H9 (cell line): ENCODE measurements around the gene SHANK1. TPM values are rescaled to one million over a fixed set of nuclear protein-coding genes. Genes with fewer than 3 reads are reported as not detected.

Source experiments
- DNase-seq: peaks from one replicate; pipeline ENCODE4 v3.0.0-alpha.2; 2017
- H2AFZ ChIP-seq: one replicate; pipeline ENCODE4 v1.6.1; 2013; ENCODE audit warnings: mild to moderate bottlenecking, low read length, control low read depth, moderate library complexity
- H2AK5ac ChIP-seq: 2 replicates; pipeline ENCODE4 v1.6.1; 2013; ENCODE audit warnings: low read length, control low read depth, mixed read lengths; ENCODE audit not compliant: insufficient read length
- H2BK120ac ChIP-seq: one replicate; pipeline ENCODE4 v1.6.1; 2013; ENCODE audit warnings: low read depth, mild to moderate bottlenecking, low read length, control low read depth, inconsistent platforms; ENCODE audit not compliant: poor library complexity, severe bottlenecking
- H2BK12ac ChIP-seq: 2 replicates; pipeline ENCODE4 v1.6.1; 2013; ENCODE audit warnings: low read length, control low read depth, mixed read lengths, low read depth; ENCODE audit not compliant: insufficient read length
- H2BK15ac ChIP-seq: 2 replicates; pipeline ENCODE4 v1.6.1; 2013; ENCODE audit warnings: low read depth, low read length, control low read depth
- H2BK20ac ChIP-seq: one replicate; pipeline ENCODE4 v1.6.1; 2013; ENCODE audit warnings: low read depth, mild to moderate bottlenecking, low read length, control low read depth, inconsistent platforms; ENCODE audit not compliant: poor library complexity, severe bottlenecking
- H2BK5ac ChIP-seq: 2 replicates; pipeline ENCODE4 v1.6.1; 2013; ENCODE audit warnings: low read length, control low read depth, mixed read lengths; ENCODE audit not compliant: insufficient read length
- H3K14ac ChIP-seq: 2 replicates; pipeline ENCODE4 v1.6.1; 2013; ENCODE audit warnings: low read length, control low read depth; ENCODE audit not compliant: insufficient read depth
- H3K18ac ChIP-seq: 2 replicates; pipeline ENCODE4 v1.6.1; 2013; ENCODE audit warnings: low read depth, mild to moderate bottlenecking, mixed read lengths, low read length, control low read depth; ENCODE audit not compliant: insufficient read length
- H3K23ac ChIP-seq: 2 replicates; pipeline ENCODE4 v1.6.1; 2013; ENCODE audit warnings: low read length, control low read depth, mixed read lengths, low read depth; ENCODE audit not compliant: insufficient read length
- H3K23me2 ChIP-seq: 2 replicates; pipeline ENCODE4 v1.6.1; 2013; ENCODE audit warnings: low read depth, mild to moderate bottlenecking, mixed read lengths, low read length, control low read depth; ENCODE audit not compliant: insufficient read length, poor library complexity, severe bottlenecking
- H3K27ac ChIP-seq: 2 replicates; pipeline ENCODE4 v1.5.1; 2013; ENCODE audit warnings: low read length, control low read depth, mixed read lengths, low read depth; ENCODE audit not compliant: insufficient read length
- H3K27me3 ChIP-seq: 2 replicates; pipeline ENCODE4 v1.6.1; 2013; ENCODE audit warnings: low read length, control low read depth, inconsistent platforms; ENCODE audit not compliant: insufficient read depth
- H3K4ac ChIP-seq: 2 replicates; pipeline ENCODE4 v1.6.1; 2013; ENCODE audit warnings: low read depth, mild to moderate bottlenecking, control low read depth, inconsistent platforms, low read length, moderate library complexity
- H3K4me1 ChIP-seq: 2 replicates; pipeline ENCODE4 v1.6.1; 2013; ENCODE audit warnings: low read length, control low read depth, inconsistent platforms; ENCODE audit not compliant: insufficient read depth
- H3K4me2 ChIP-seq: 2 replicates; pipeline ENCODE4 v1.6.1; 2013; ENCODE audit warnings: low read length, control low read depth, mixed read lengths; ENCODE audit not compliant: insufficient read length, insufficient read depth
- H3K56ac ChIP-seq: 2 replicates; pipeline ENCODE4 v1.6.1; 2013; ENCODE audit warnings: low read depth, mild to moderate bottlenecking, mixed read lengths, low read length, control low read depth; ENCODE audit not compliant: insufficient read length
- H3K79me1 ChIP-seq: 2 replicates; pipeline ENCODE4 v1.6.1; 2013; ENCODE audit warnings: low read depth, mild to moderate bottlenecking, moderate library complexity, low read length, control low read depth, inconsistent platforms; ENCODE audit not compliant: insufficient read depth, poor library complexity, severe bottlenecking
- H3K79me2 ChIP-seq: 2 replicates; pipeline ENCODE4 v1.6.1; 2013; ENCODE audit warnings: low read length, control low read depth, inconsistent platforms; ENCODE audit not compliant: insufficient read depth
- H3K9ac ChIP-seq: 2 replicates; pipeline ENCODE4 v1.6.1; 2013; ENCODE audit warnings: low read length, control low read depth, mixed read lengths; ENCODE audit not compliant: insufficient read length; ENCODE audit errors: extremely low read depth
- H3K9me3 ChIP-seq: one replicate; pipeline ENCODE4 v1.6.1; 2013; ENCODE audit warnings: low read depth, low read length, inconsistent platforms; ENCODE audit not compliant: control insufficient read depth
- H3T11ph ChIP-seq: one replicate; pipeline ENCODE4 v1.6.1; 2013; ENCODE audit warnings: mild to moderate bottlenecking, low read length, control low read depth, inconsistent platforms
- H4K20me1 ChIP-seq: one replicate; pipeline ENCODE4 v1.6.1; 2013; ENCODE audit not compliant: control insufficient read depth, insufficient read length, insufficient read depth
- H4K5ac ChIP-seq: 2 replicates; pipeline ENCODE4 v1.6.1; 2013; ENCODE audit warnings: low read depth, mild to moderate bottlenecking, mixed read lengths, low read length, control low read depth; ENCODE audit not compliant: insufficient read length
- H4K8ac ChIP-seq: replicated peaks from 2 replicates; pipeline ENCODE4 v1.6.1; 2013; ENCODE audit warnings: low read length, control low read depth, mixed read lengths, low read depth; ENCODE audit not compliant: insufficient read length
- H4K91ac ChIP-seq: 2 replicates; pipeline ENCODE4 v1.6.1; 2013; ENCODE audit warnings: low read depth, mild to moderate bottlenecking, moderate library complexity, mixed read lengths, low read length, control low read depth; ENCODE audit not compliant: insufficient read length
- H3K27ac Mint-ChIP-seq, 3 experiments: 2 replicates in 2 of 3; 3 replicates in 1 of 3; pipeline ENCODE4 v1.8.0; 2020 to 2021; ENCODE audit warnings: mixed read lengths in 3 of 3, mild to moderate bottlenecking in 1 of 3, moderate library complexity in 1 of 3
- H3K27me3 Mint-ChIP-seq: 2 replicates; pipeline ENCODE4 v1.8.0; 2021; ENCODE audit warnings: low read depth, mild to moderate bottlenecking, moderate library complexity, mixed read lengths
- H3K36me3 Mint-ChIP-seq, 3 experiments: 2 replicates in 2 of 3; 3 replicates in 1 of 3; pipeline ENCODE4 v1.8.0; 2020 to 2021; ENCODE audit warnings: low read depth in 3 of 3, mixed read lengths in 3 of 3; ENCODE audit not compliant: insufficient read depth in 1 of 3
- H3K4me1 Mint-ChIP-seq, 2 experiments: 2 replicates each; pipeline ENCODE4 v1.8.0; 2020; ENCODE audit warnings: mixed read lengths in 2 of 2
- H3K4me3 Mint-ChIP-seq, 2 experiments: 2 replicates in 1 of 2; 3 replicates in 1 of 2; pipeline ENCODE4 v1.8.0; 2020 to 2021; ENCODE audit warnings: mild to moderate bottlenecking in 2 of 2, mixed read lengths in 2 of 2, moderate library complexity in 1 of 2
- H3K9me3 Mint-ChIP-seq, 2 experiments: 2 replicates in 1 of 2; 3 replicates in 1 of 2; pipeline ENCODE4 v1.8.0; 2020; ENCODE audit warnings: mild to moderate bottlenecking in 2 of 2, mixed read lengths in 2 of 2, moderate library complexity in 1 of 2
- WGBS: extraction: QIAGEN DNeasy Blood & Tissue Kit; methylation state at CpG from one replicate; pipeline ENCODE4 v1.1.7; 2013; ENCODE audit warnings: missing lambda C conversion rate, low lambda C conversion rate, mixed read lengths; ENCODE audit not compliant: insufficient read length; ENCODE audit errors: extremely low coverage; 5-methylcytosine and 5-hydroxymethylcytosine counted together
- total RNA-seq: library from RNA; stranded (reverse); gene quantifications from 2 replicates; pipeline ENCODE4 v1.2.1, GENCODE V29; 2021
- TF ChIP-seq, protein P1 (sequence below): fragments of 200-600 bp; sonication (generic); conservative IDR thresholded peaks from 3 replicates; pipeline ENCODE4 v1.8.0; 2021; ENCODE audit warnings: antibody characterized with exemption, mild to moderate bottlenecking

Gene SHANK1
- total RNA-seq, 1 experiment from 2014 or later = 1.7 TPM

DNA sequence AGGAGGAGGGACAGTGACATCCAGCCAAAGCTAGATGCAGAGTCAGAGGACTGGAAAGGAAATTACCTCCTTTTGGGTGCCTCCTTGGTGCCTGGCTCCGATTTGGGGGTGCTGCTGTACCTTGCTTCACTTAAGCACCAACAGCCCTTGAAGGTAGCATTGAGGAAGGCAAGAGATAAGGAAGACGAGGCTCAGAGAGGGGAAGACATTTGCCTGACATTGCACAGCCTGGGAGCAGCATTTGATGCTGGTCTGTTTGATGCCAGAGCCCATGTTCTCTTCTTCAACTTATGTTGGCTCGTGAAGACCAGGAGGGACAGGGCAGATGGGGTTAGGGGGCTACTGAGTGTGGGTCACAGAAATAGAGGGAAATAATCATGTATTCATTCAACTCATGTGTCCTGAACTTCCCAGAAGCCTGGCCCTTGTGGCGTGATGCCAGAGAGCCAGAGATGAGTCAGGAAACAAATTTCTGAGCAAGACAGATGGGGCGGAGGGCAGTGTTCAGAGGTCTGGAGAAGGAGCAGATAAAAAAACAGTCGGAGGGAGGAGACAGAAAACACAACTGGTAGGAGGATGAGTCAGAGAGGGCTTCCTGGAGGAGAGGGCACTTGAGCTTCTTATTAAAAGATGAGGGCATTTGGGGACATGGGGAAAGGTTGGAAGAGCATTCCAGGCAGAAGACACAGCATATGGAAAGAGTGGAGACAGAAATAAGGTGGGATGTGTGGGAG lies 73.4 kb downstream of the SHANK1 start:
- Histone ChIP-seq H4K8ac (no peak overlapping the region), H4K5ac (no peak overlapping the region), H3K23ac (no peak overlapping the region), H3K14ac (no peak overlapping the region; the same call in 1 of the 2 replicates), H4K20me1 (no peaks in the 10 kb centered on the region), H2BK12ac (no peak overlapping the region), H3K79me1 (no peaks in the 10 kb centered on the region), H3K18ac (no peak overlapping the region), H3K9me3 (no peaks in the 10 kb centered on the region), H3K23me2 (no peaks in the 10 kb centered on the region), H2BK20ac (no peak overlapping the region), H2AK5ac (no peak overlapping the region), H2BK120ac (no peak overlapping the region), H2BK15ac (no peak overlapping the region), H3K4ac (no peak overlapping the region), H3K27ac (no peak overlapping the region), H3K56ac (no peak overlapping the region), H3K27me3 (peaks cover 4% of the 10 kb centered on the region), H2BK5ac (no peak overlapping the region), H2AFZ (no peak overlapping the region), H3T11ph (no peak overlapping the region), H3K4me2 (no peak overlapping the region), H3K9ac (no peak overlapping the region), H3K79me2 (no peaks in the 10 kb centered on the region), H3K4me1 (peaks cover 4% of the 10 kb centered on the region; the same call in 1 of the 2 replicates), H4K91ac (no peak overlapping the region)
- no peak overlapping the region for H3K4me3 Mint-ChIP-seq
- peaks cover 14% of the 10 kb centered on the region for H3K27me3 Mint-ChIP-seq
- H3K9me3 Mint-ChIP-seq = no peaks in the 10 kb centered on the region; a peak in 1 of 5 replicates
- H3K36me3 Mint-ChIP-seq = no peaks in the 10 kb centered on the region
- no CpG with 5 or more reads among the region's 6 CpGs for WGBS
- TF ChIP-seq, protein P1, sequence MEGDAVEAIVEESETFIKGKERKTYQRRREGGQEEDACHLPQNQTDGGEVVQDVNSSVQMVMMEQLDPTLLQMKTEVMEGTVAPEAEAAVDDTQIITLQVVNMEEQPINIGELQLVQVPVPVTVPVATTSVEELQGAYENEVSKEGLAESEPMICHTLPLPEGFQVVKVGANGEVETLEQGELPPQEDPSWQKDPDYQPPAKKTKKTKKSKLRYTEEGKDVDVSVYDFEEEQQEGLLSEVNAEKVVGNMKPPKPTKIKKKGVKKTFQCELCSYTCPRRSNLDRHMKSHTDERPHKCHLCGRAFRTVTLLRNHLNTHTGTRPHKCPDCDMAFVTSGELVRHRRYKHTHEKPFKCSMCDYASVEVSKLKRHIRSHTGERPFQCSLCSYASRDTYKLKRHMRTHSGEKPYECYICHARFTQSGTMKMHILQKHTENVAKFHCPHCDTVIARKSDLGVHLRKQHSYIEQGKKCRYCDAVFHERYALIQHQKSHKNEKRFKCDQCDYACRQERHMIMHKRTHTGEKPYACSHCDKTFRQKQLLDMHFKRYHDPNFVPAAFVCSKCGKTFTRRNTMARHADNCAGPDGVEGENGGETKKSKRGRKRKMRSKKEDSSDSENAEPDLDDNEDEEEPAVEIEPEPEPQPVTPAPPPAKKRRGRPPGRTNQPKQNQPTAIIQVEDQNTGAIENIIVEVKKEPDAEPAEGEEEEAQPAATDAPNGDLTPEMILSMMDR = no peak
- DNase-seq = no peak
- H3K4me1 Mint-ChIP-seq = peaks cover 7 to 16% of the 10 kb centered on the region in 2 experiments
- no peak overlapping the region for H3K27ac Mint-ChIP-seq
